ENCODE data around the gene CABLES1.

GRCh38 chr18:23169673-23170044 lies 34.4 kb downstream of the CABLES1 start:
- TF ChIP-seq CTCF (IDR thresholded peaks at IDR 0.05; ENCODE audit: low read length): no peak
- TF ChIP-seq EZH2 (IDR thresholded peaks at IDR 0.05; ENCODE audit: borderline replicate concordance, low read length): no peak

Data from OCI-LY1 (cell line).